ENCODE data around the gene FAM180A.
A peak's percentile ranks its signal among the peaks of the same experiment; 100 is the strongest.

Gene FAM180A

GRCh38 chr7:135715055-135715522 lies 33.5 kb downstream of the FAM180A start:
- TF ChIP-seq, protein P1, sequence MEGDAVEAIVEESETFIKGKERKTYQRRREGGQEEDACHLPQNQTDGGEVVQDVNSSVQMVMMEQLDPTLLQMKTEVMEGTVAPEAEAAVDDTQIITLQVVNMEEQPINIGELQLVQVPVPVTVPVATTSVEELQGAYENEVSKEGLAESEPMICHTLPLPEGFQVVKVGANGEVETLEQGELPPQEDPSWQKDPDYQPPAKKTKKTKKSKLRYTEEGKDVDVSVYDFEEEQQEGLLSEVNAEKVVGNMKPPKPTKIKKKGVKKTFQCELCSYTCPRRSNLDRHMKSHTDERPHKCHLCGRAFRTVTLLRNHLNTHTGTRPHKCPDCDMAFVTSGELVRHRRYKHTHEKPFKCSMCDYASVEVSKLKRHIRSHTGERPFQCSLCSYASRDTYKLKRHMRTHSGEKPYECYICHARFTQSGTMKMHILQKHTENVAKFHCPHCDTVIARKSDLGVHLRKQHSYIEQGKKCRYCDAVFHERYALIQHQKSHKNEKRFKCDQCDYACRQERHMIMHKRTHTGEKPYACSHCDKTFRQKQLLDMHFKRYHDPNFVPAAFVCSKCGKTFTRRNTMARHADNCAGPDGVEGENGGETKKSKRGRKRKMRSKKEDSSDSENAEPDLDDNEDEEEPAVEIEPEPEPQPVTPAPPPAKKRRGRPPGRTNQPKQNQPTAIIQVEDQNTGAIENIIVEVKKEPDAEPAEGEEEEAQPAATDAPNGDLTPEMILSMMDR (IDR thresholded peaks at IDR 0.05): no peak

GRCh38 chr7:135714534-135715009 lies 34.0 kb downstream of the FAM180A start:
- TF ChIP-seq, protein P1 (IDR thresholded peaks at IDR 0.05): no peak

- TF ChIP-seq, protein P1 (IDR thresholded peaks at IDR 0.05): no peak
These were observed 34.7 kb downstream of the FAM180A start for GRCh38 chr7:135713836-135714470.

GRCh38 chr7:135712796-135713195 lies 35.8 kb downstream of the FAM180A start:
- TF ChIP-seq, protein P1 (IDR thresholded peaks at IDR 0.05): no peak

DNA sequence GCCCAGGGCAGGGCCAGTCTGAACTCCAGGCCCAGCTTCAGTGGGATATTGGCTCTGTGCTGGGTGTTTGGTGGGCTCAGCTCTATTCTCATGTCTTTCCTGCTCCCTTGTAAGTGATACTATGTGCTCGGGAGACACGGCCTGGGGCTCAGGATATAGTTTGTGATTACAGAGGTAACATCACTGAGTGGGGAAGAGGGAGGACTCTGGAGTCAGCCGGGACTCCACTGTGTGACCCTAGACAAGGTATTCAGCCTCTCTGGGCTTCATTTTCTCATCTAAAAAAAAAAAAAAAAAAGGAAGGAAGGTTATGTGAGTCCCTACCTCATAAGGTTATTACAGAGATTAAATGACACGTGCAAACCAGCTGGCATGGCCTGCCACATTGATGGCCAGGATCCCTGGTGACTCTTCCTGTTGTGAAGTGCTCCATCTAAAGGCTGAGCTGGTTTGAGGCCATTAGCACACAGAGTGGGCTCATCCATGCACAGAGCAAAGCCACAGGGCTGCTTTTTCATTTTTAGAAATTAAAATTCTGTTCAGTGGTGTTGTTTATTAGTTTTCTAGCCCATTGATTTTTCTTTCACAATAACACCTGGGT lies 36.3 kb downstream of the FAM180A start:
- TF ChIP-seq, protein P1 (IDR thresholded peaks at IDR 0.05): no peak

DNA sequence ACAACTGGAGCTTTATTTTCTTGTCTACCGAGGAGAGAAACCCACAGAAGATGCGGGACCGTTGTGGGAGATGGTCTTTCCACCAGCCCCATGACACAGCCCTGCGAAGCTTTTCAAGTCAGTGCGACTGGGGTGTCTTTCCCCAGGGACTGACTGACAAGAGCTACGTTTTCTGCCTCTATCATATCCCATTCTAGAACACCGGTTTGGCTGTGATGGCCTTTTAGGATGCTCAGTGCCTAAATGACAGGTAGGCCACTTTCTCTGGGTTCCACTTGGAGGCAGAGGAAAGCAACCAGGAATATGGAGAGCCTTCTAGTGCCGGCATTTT lies 37.5 kb downstream of the FAM180A start:
- TF ChIP-seq, protein P1 (IDR thresholded peaks at IDR 0.05): no peak; the same call in 1 of the 2 replicates

GRCh38 chr7:135710417-135711138 lies 38.0 kb downstream of the FAM180A start:
- TF ChIP-seq, protein P1 (IDR thresholded peaks at IDR 0.05): peak; percentile 76

Measured in LNCAP (cell line).